PFSK-1 (cell line): ENCODE measurements around the gene CDK10.
A peak's percentile ranks its signal among the peaks of the same experiment; 100 is the strongest.

Experiments
- FOXP2 ChIP-seq: optimal IDR thresholded peaks from 2 replicates; pipeline ENCODE3; 2011; ENCODE audit warnings: borderline replicate concordance, control low read depth, inconsistent platforms; ENCODE audit not compliant: insufficient read depth; ENCODE audit errors: extremely low read length, extremely low read depth
- POLR2AphosphoS5 ChIP-seq: IDR thresholded peaks from 2 replicates; pipeline ENCODE4 v1.6.1; 2012; ENCODE audit warnings: low read depth, mild to moderate bottlenecking, control low read depth, low read length, moderate library complexity
- REST ChIP-seq, 2 experiments: IDR thresholded peaks; 2 replicates each; pipeline versions ENCODE4 v1.6.1 to v1.8.0; 2011 to 2012; ENCODE audit warnings: low read depth in 2 of 2, low read length in 2 of 2, control low read depth in 1 of 2, inconsistent platforms in 1 of 2, mild to moderate bottlenecking in 1 of 2, moderate library complexity in 1 of 2; ENCODE audit not compliant: insufficient read depth in 1 of 2
- SIN3A ChIP-seq: IDR thresholded peaks from 2 replicates; pipeline ENCODE4 v1.6.1; 2012; ENCODE audit warnings: mild to moderate bottlenecking, low read length, moderate library complexity, borderline replicate concordance; ENCODE audit not compliant: insufficient read depth
- TAF1 ChIP-seq: IDR thresholded peaks from 2 replicates; pipeline ENCODE4 v1.6.1; 2012; ENCODE audit warnings: low read length, control low read depth, borderline replicate concordance; ENCODE audit not compliant: insufficient read depth

DNA sequence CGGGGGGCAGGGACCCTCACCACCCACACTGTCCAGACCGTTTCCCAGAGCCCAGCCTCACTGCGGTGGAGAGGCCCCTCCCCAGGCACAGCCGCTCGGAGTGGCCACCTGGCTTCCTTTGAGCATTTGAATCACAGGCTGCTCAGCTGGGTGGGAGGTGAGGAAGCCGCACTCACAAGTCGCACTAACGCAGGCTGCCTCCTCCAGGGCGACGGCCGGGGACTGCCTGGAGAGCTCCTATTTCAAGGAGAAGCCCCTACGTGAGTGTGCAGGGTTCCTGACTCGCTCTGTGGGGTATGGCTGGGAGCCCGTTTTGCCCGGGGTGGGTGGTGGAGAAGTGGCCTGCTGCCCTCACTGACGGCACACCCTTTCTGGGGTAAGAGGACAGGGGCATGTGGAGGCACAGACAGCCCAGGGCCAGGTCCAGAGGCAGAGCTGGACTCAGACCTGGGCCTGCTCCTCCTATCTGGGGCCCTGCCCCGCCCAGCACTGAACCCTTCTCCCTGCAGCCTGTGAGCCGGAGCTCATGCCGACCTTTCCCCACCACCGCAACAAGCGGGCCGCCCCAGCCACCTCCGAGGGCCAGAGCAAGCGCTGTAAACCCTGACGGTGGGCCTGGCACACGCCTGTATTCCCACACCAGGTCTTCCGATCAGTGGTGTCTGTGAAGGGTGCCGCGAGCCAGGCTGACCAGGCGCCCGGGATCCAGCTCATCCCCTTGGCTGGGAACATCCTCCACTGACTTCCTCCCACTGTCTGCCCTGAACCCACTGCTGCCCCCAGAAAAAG, 8.8 kb downstream of the CDK10 start:
- TF ChIP-seq REST (IDR thresholded peaks at IDR 0.05; ENCODE audit: insufficient read depth in 1 of 2, low read depth in 2 of 2, low read length in 2 of 2) (no peak), SIN3A (0 out of 2 replicates have a peak, but pooled peaks have one; percentile 6), POLR2AphosphoS5 (no peak; the same call in none of the 2 replicates), TAF1 (no peak), FOXP2 (no peak)
